H1 (cell line): Measurements from ENCODE around the gene FHIT. TPM values are rescaled to one million over a fixed set of nuclear protein-coding genes. Genes with fewer than 3 reads are reported as not detected.

ENCODE experiments used
- CTCF ChIA-PET: fragments of 300-600 bp; sonication (Branson Sonifier 250); formaldehyde crosslinking; loops from one replicate; lab custom pipeline; 2021; ENCODE audit not compliant: partially characterized antibody; lab: Charles Lee
- POLR2A ChIA-PET: fragments of 300-600 bp; sonication (Branson Sonifier 250); formaldehyde crosslinking; loops from one replicate; lab custom pipeline; 2021; ENCODE audit warnings: inconsistent platforms; ENCODE audit not compliant: partially characterized antibody; lab: Charles Lee
- DNase-seq, 2 experiments: peaks; one replicate each; pipeline versions ENCODE4 v3.0.0 to v3.0.0-alpha.2; 2010 to 2022; ENCODE audit warnings: low spot score in 2 of 2, low read depth in 1 of 2, mixed read lengths in 1 of 2
- FAIRE-seq: peaks from 2 replicates; lab custom pipeline; 2011; peaks lifted over from hg19 to GRCh38; lab: Jason Lieb, UNC
- H2AFZ ChIP-seq: 2 replicates; pipeline ENCODE4 v1.8.1; 2012; ENCODE audit warnings: low read length, inconsistent platforms
- H2AK5ac ChIP-seq: 2 replicates; pipeline ENCODE4 v1.6.1; 2013; ENCODE audit warnings: low read depth, low read length
- H2BK120ac ChIP-seq: replicated peaks from 2 replicates; pipeline ENCODE3; 2013; ENCODE audit warnings: low read depth, low read length, inconsistent platforms
- H2BK12ac ChIP-seq: 2 replicates; pipeline ENCODE4 v1.6.1; 2013; ENCODE audit warnings: low read depth, low read length
- H2BK15ac ChIP-seq: 2 replicates; pipeline ENCODE4 v1.6.1; 2013; ENCODE audit warnings: low read length
- H2BK20ac ChIP-seq: 2 replicates; pipeline ENCODE4 v1.6.1; 2013; ENCODE audit warnings: low read length
- H2BK5ac ChIP-seq: 2 replicates; pipeline ENCODE4 v1.6.1; 2013; ENCODE audit warnings: low read depth, low read length
- H3K14ac ChIP-seq: 2 replicates; pipeline ENCODE4 v1.6.1; 2013; ENCODE audit warnings: inconsistent platforms; ENCODE audit not compliant: insufficient read length
- H3K18ac ChIP-seq: 2 replicates; pipeline ENCODE4 v1.6.1; 2013; ENCODE audit warnings: low read length; ENCODE audit errors: extremely low read depth
- H3K23ac ChIP-seq: 2 replicates; pipeline ENCODE4 v1.6.1; 2013; ENCODE audit warnings: inconsistent platforms; ENCODE audit not compliant: insufficient read length
- H3K23me2 ChIP-seq: 2 replicates; pipeline ENCODE4 v1.6.1; 2013; ENCODE audit warnings: low read depth, low read length
- H3K27ac ChIP-seq: 2 replicates; pipeline ENCODE4 v1.6.1; 2011; ENCODE audit warnings: low read depth, low read length, inconsistent platforms
- H3K27me3 ChIP-seq, 4 experiments: replicated peaks in 1 of 4; 1 replicate in 1 of 4; 2 replicates in 3 of 4; pipeline versions ENCODE4 v1.6.1 to v1.8.1; 2011 to 2013; ENCODE audit warnings: low read length in 3 of 4, mild to moderate bottlenecking in 3 of 4, inconsistent platforms in 2 of 4, mixed read lengths in 2 of 4, moderate library complexity in 1 of 4; ENCODE audit not compliant: control insufficient read depth in 3 of 4, insufficient read depth in 3 of 4; ENCODE audit errors: extremely low read depth in 1 of 4
- H3K36me3 ChIP-seq, 4 experiments: 2 replicates each; pipeline versions ENCODE4 v1.6.1 to v1.8.1; 2011 to 2013; ENCODE audit warnings: mild to moderate bottlenecking in 4 of 4, low read length in 3 of 4, moderate library complexity in 2 of 4, control low read depth in 1 of 4, inconsistent platforms in 1 of 4; ENCODE audit not compliant: insufficient read depth in 4 of 4, control insufficient read depth in 2 of 4
- H3K4ac ChIP-seq: replicated peaks from 2 replicates; pipeline ENCODE3; 2013; ENCODE audit warnings: low read length, low read depth, mixed read lengths, inconsistent platforms; ENCODE audit not compliant: insufficient read length
- H3K4me1 ChIP-seq, 4 experiments: replicated peaks in 1 of 4; 1 replicate in 1 of 4; 2 replicates in 3 of 4; pipeline versions ENCODE4 v1.6.1 to v1.8.1; 2011 to 2013; ENCODE audit warnings: low read length in 3 of 4, inconsistent platforms in 2 of 4, mixed read lengths in 1 of 4; ENCODE audit not compliant: insufficient read depth in 4 of 4, control insufficient read depth in 3 of 4
- H3K4me2 ChIP-seq, 2 experiments: 2 replicates each; pipeline versions ENCODE4 v1.6.1 to v1.8.1; 2011 to 2013; ENCODE audit warnings: low read depth in 2 of 2, low read length in 2 of 2, control low read depth in 1 of 2, inconsistent platforms in 1 of 2, mild to moderate bottlenecking in 1 of 2; ENCODE audit not compliant: insufficient read depth in 1 of 2
- H3K4me3 ChIP-seq, 4 experiments: fragments of 200-600, 300-600 bp in 1 of 4; sonication (generic), shearing (Covaris generic), sonication (Bioruptor Twin) in 1 of 4; 2 replicates each; pipeline versions ENCODE4 v1.5.1 to v1.8.1; 2011 to 2016; ENCODE audit warnings: low read length in 4 of 4, low read depth in 3 of 4, control low read depth in 2 of 4, inconsistent platforms in 2 of 4, mild to moderate bottlenecking in 2 of 4, mixed read lengths in 1 of 4, moderate library complexity in 1 of 4; ENCODE audit not compliant: insufficient read depth in 2 of 4; ENCODE audit errors: extremely low read depth in 1 of 4
- H3K56ac ChIP-seq: replicated peaks from 2 replicates; pipeline ENCODE3; 2013; ENCODE audit warnings: low read depth, mild to moderate bottlenecking, mixed read lengths, low read length, inconsistent platforms; ENCODE audit not compliant: insufficient read length
- H3K79me1 ChIP-seq: 2 replicates; pipeline ENCODE4 v1.6.1; 2013; ENCODE audit warnings: low read depth, low read length, control low read depth
- H3K79me2 ChIP-seq, 2 experiments: 2 replicates each; pipeline versions ENCODE4 v1.6.1 to v1.8.1; 2012 to 2013; ENCODE audit warnings: low read length in 2 of 2, mild to moderate bottlenecking in 2 of 2, inconsistent platforms in 1 of 2; ENCODE audit not compliant: insufficient read depth in 2 of 2, control insufficient read depth in 1 of 2
- H3K9ac ChIP-seq, 4 experiments: replicated peaks in 1 of 4; 1 replicate in 1 of 4; 2 replicates in 3 of 4; pipeline versions ENCODE4 v1.6.1 to v1.8.1; 2011 to 2013; ENCODE audit warnings: low read depth in 3 of 4, low read length in 3 of 4, control low read depth in 2 of 4, mild to moderate bottlenecking in 2 of 4, moderate library complexity in 2 of 4, inconsistent platforms in 1 of 4; ENCODE audit errors: extremely low read depth in 1 of 4
- H3K9me3 ChIP-seq, 2 experiments: 2 replicates each; pipeline versions ENCODE4 v1.6.1 to v1.8.1; 2012 to 2013; ENCODE audit warnings: mild to moderate bottlenecking in 2 of 2, moderate library complexity in 2 of 2, control low read depth in 1 of 2, inconsistent platforms in 1 of 2, low read depth in 1 of 2, low read length in 1 of 2, mixed read lengths in 1 of 2; ENCODE audit not compliant: insufficient read depth in 2 of 2
- H4K20me1 ChIP-seq, 2 experiments: replicated peaks in 1 of 2; 2 replicates each; pipeline versions ENCODE3 to v1.8.1; 2011 to 2013; ENCODE audit warnings: inconsistent platforms in 2 of 2, low read length in 2 of 2, mild to moderate bottlenecking in 1 of 2; ENCODE audit not compliant: insufficient read depth in 2 of 2, control insufficient read depth in 1 of 2
- H4K5ac ChIP-seq: 2 replicates; pipeline ENCODE4 v1.6.1; 2013; ENCODE audit warnings: low read length, low read depth, mixed read lengths, inconsistent platforms; ENCODE audit not compliant: insufficient read length
- H4K8ac ChIP-seq: 2 replicates; pipeline ENCODE4 v1.8.0; 2013; ENCODE audit warnings: mild to moderate bottlenecking, moderate library complexity, low read length, inconsistent platforms; ENCODE audit not compliant: insufficient read depth; ENCODE audit errors: extremely low read depth
- H4K91ac ChIP-seq: replicated peaks from 2 replicates; pipeline ENCODE3; 2013; ENCODE audit warnings: low read length, mixed read lengths, inconsistent platforms; ENCODE audit not compliant: insufficient read length
- CBX5 ChIP-seq: fragments of 300-800, 300-1000 bp; sonication (generic); IDR thresholded peaks from 2 replicates; pipeline ENCODE4 v1.7.1; 2016; ENCODE audit warnings: antibody characterized with exemption, low read length, low read depth
- CHD1 ChIP-seq: IDR thresholded peaks from 2 replicates; pipeline ENCODE4 v1.6.1; 2012; ENCODE audit warnings: low read depth, low read length, improper control_type of control experiment
- FOSL1 ChIP-seq: IDR thresholded peaks from 2 replicates; pipeline ENCODE4 v1.6.1; 2011; ENCODE audit warnings: mild to moderate bottlenecking, low read depth, low read length, moderate library complexity; ENCODE audit not compliant: insufficient read depth
- HDAC6 ChIP-seq: IDR thresholded peaks from one replicate; pipeline ENCODE4 v1.7.1; 2012; ENCODE audit warnings: low read depth, mild to moderate bottlenecking, inconsistent platforms, low read length, moderate library complexity
- JUN ChIP-seq: IDR thresholded peaks from 2 replicates; pipeline ENCODE4 v1.6.1; 2011; ENCODE audit warnings: low read depth, mild to moderate bottlenecking, improper control_type of control experiment, low read length
- PHF8 ChIP-seq: fragments of 200-600 bp; sonication (generic); conservative IDR thresholded peaks from 2 replicates; pipeline ENCODE4 v1.7.1; 2012; ENCODE audit warnings: low read depth, mild to moderate bottlenecking, inconsistent platforms, low read length, moderate library complexity
- RBBP5 ChIP-seq: IDR thresholded peaks from 2 replicates; pipeline ENCODE4 v1.7.1; 2012; ENCODE audit warnings: low read depth, mild to moderate bottlenecking, inconsistent platforms, low read length, moderate library complexity, borderline replicate concordance
- RXRA ChIP-seq: IDR thresholded peaks from 2 replicates; pipeline ENCODE4 v1.6.1; 2011; ENCODE audit warnings: low read depth, mild to moderate bottlenecking, low read length, moderate library complexity; ENCODE audit not compliant: insufficient read depth
- SIN3A ChIP-seq, 2 experiments: IDR thresholded peaks in 1 of 2; conservative IDR thresholded peaks in 1 of 2; 2 replicates each; pipeline ENCODE4 v1.6.1; 2011 to 2012; ENCODE audit warnings: low read length in 2 of 2, improper control_type of control experiment in 1 of 2, low read depth in 1 of 2, mild to moderate bottlenecking in 1 of 2
- SIRT6 ChIP-seq: IDR thresholded peaks from one replicate; pipeline ENCODE4 v1.7.1; 2012; ENCODE audit warnings: low read length, inconsistent platforms
- SIX5 ChIP-seq: IDR thresholded peaks from 2 replicates; pipeline ENCODE4 v1.6.1; 2011; ENCODE audit warnings: mild to moderate bottlenecking, low read depth, low read length
- SP1 ChIP-seq: IDR thresholded peaks from 2 replicates; pipeline ENCODE4 v1.6.1; 2011; ENCODE audit warnings: low read depth, low read length
- SRF ChIP-seq: IDR thresholded peaks from 2 replicates; pipeline ENCODE4 v1.6.1; 2011; ENCODE audit warnings: mild to moderate bottlenecking, low read depth, low read length, moderate library complexity
- TBP ChIP-seq: IDR thresholded peaks from 2 replicates; pipeline ENCODE4 v1.6.1; 2011; ENCODE audit warnings: low read depth, low read length, improper control_type of control experiment
- TCF12 ChIP-seq: IDR thresholded peaks from 2 replicates; pipeline ENCODE4 v1.6.1; 2011; ENCODE audit warnings: low read depth, mild to moderate bottlenecking, low read length
- YY1 ChIP-seq: IDR thresholded peaks from 2 replicates; pipeline ENCODE4 v1.6.1; 2011; ENCODE audit warnings: low read depth, mild to moderate bottlenecking, low read length
- WGBS, 2 experiments: shearing (Covaris generic) in 1 of 2; methylation state at CpG; one replicate each; pipeline versions ENCODE4 v1.1.6 to v1.1.7; 2013 to 2015; ENCODE audit warnings: low lambda C conversion rate in 2 of 2, mixed read lengths in 2 of 2, inconsistent platforms in 1 of 2, low coverage in 1 of 2, missing lambda C conversion rate in 1 of 2; ENCODE audit not compliant: insufficient replicate concordance in 2 of 2, insufficient coverage in 1 of 2, insufficient read length in 1 of 2; ENCODE audit errors: extremely low coverage in 1 of 2, missing lambda C conversion rate in 1 of 2; 5-methylcytosine and 5-hydroxymethylcytosine counted together
- polyA plus RNA-seq, 7 experiments: library from polyadenylated mRNA; depleted of rRNA in 3 of 7; stranded (reverse) in 5 of 7; unstranded in 2 of 7; fragments of >200 nt in 5 of 7; fragments of 200-250 nt in 2 of 7; gene quantifications; 1 replicate in 5 of 7; 2 replicates in 1 of 7; 4 replicates in 1 of 7; pipeline versions ENCODE4 v1.2.1 to v1.2.3, GENCODE V29; 2011 to 2013; ENCODE audit warnings: missing spikeins in 2 of 7, mixed read lengths in 2 of 7
- total RNA-seq: library from RNA; stranded (reverse); fragmentation: NEBNext Ultra II Directional; extraction: Animal tissue kit (Norgen Biotek cat#: 25700); gene quantifications from 2 replicates; pipeline ENCODE4 v1.2.1, GENCODE V29; 2021

Gene FHIT
- total and polyA plus RNA-seq, 2 of the 8 experiments (the other 6 are each of a cell fraction or from before 2014, with no cell fraction given): 1.2 to 3.2 TPM

DNA sequence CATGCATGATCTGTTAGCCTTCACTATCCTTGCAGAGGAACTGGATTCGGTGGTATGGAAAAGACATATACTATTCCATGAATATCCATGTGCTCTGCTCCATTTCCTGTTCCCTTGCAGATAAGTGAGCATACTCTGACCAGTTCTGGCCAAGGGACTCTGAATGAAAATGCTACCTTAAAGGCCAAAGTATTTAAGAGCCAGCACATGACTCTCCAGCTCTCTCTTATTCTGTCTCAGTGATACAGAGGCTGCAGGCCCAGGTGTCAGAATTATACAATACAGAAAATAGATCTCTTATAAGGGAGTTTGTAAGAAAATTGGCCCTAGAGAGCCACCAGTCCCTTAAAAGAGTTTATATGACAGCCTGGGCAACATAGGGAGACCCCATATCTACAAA, 1421.7 kb downstream of the FHIT start:
- Histone ChIP-seq H2BK20ac (no peak overlapping the region), H2BK12ac (no peak overlapping the region), H3K4ac (no peak overlapping the region), H3K4me1 (no peaks in the 10 kb centered on the region), H3K27ac (no peak overlapping the region), H4K91ac (no peak overlapping the region), H3K4me2 (no peak overlapping the region), H3K23me2 (no peaks in the 10 kb centered on the region; the same call in 1 of the 2 replicates), H3K4me3 (no peak overlapping the region), H3K18ac (no peak overlapping the region), H3K14ac (no peak overlapping the region), H2AFZ (no peak overlapping the region), H3K9me3 (no peaks in the 10 kb centered on the region), H4K5ac (no peak overlapping the region), H4K8ac (no peak overlapping the region), H3K79me1 (no peaks in the 10 kb centered on the region), H2BK15ac (no peak overlapping the region), H3K27me3 (no peaks in the 10 kb centered on the region), H2BK5ac (no peak overlapping the region), H3K36me3 (no peaks in the 10 kb centered on the region), H2BK120ac (no peak overlapping the region), H3K9ac (no peak overlapping the region), H3K23ac (no peak overlapping the region), H4K20me1 (no peaks in the 10 kb centered on the region), H3K79me2 (no peaks in the 10 kb centered on the region), H3K56ac (no peak overlapping the region), H2AK5ac (no peak overlapping the region)
- CTCF ChIA-PET: interaction anchor here (1.2 to 1.3 kb wide), 2 partner anchors 12 to 19 kb away, joined by 3 read pairs; no protein-coding TSS in a partner anchor
- DNase-seq (no peak), FAIRE-seq (no peak)
- 88% methylated on average over 1 of the region's 1 CpG; no CpG with 5 or more reads in 1 of the 2 experiments for WGBS, 2 experiments
- POLR2A ChIA-PET: no interaction called here
- TF ChIP-seq RBBP5 (no peak), SIN3A (conservative IDR thresholded peaks at IDR 0.05 in 1 of 2, IDR thresholded peaks at IDR 0.05 in 1 of 2; ENCODE audit: low read depth in 1 of 2, low read length in 2 of 2) (no peak), TCF12 (no peak), SIRT6 (no peak), CHD1 (no peak), YY1 (no peak), HDAC6 (no peak), FOSL1 (no peak), SIX5 (no peak), PHF8 (no peak), JUN (no peak), SP1 (no peak), SRF (no peak), TBP (no peak), RXRA (no peak), CBX5 (no peak)
